Skeletal muscle satellite cell (primary cell): Measurements from ENCODE around the gene GOLGA6L10.
A peak's percentile ranks its signal among the peaks of the same experiment; 100 is the strongest.
"Not testable (repeated sequence)": the region's sequence is repeated elsewhere in the genome, so short reads cannot be mapped to it uniquely, and the experiment has no call there.

Source experiments
- H3K27me3 ChIP-seq: 2 replicates; pipeline ENCODE4 v1.7.0; 2013; ENCODE audit warnings: low read length; ENCODE audit not compliant: control insufficient read depth, insufficient read depth
- H3K36me3 ChIP-seq: 2 replicates; pipeline ENCODE4 v1.7.0; 2013; ENCODE audit warnings: mild to moderate bottlenecking, control low read depth, low read length; ENCODE audit not compliant: insufficient read depth
- H3K4me1 ChIP-seq: 2 replicates; pipeline ENCODE4 v1.7.0; 2013; ENCODE audit warnings: low read length; ENCODE audit not compliant: control insufficient read depth, insufficient read depth
- H3K4me2 ChIP-seq: 2 replicates; pipeline ENCODE4 v1.7.0; 2013; ENCODE audit warnings: mild to moderate bottlenecking, low read length
- H3K4me3 ChIP-seq: 2 replicates; pipeline ENCODE4 v1.7.0; 2013; ENCODE audit warnings: low read length
- H3K9ac ChIP-seq: 2 replicates; pipeline ENCODE4 v1.7.0; 2013; ENCODE audit warnings: mild to moderate bottlenecking, low read depth, low read length, moderate library complexity
- H3K9me3 ChIP-seq: replicated peaks from 2 replicates; pipeline ENCODE4 v1.7.0; 2013; ENCODE audit warnings: mild to moderate bottlenecking, control low read depth, low read length

GOLGA6L10 gene

GRCh38 chr15:82367790-82368189, 18.5 kb upstream of the GOLGA6L10 start:
- H3K4me2 ChIP-seq = not testable (repeated sequence)

DNA sequence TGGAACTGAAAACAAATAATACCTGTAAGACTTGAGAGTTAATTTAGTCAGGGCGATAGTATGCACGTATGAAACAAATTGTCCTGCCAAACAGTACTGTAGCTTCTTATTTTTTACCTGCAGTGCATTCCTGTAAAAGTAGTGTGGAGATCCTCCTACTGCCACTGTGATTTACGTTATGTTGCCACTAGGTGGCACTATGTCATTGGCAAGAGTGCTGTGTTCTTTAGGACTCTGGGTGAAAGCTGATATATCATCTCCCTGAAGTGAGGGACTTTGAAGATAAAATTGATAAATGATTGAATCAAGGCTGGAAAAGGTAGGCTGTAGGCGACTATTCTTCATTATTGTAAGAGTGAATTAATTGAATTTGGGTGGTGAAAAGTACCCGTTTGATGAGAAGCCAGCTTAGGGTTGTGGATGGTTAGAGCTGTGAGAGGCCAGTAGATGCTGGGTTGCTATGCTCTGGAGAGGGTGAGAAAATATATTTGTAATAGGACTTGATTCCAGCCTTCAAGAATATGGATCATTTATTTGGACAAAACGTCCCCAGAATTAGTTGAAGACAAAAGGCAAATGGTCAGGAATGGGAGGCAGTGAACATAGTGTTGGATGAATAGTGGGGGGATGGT, 16.5 kb upstream of the GOLGA6L10 start:
- not testable (repeated sequence) for H3K9me3 ChIP-seq, H3K27me3 ChIP-seq, H3K36me3 ChIP-seq, H3K4me3 ChIP-seq, H3K4me2 ChIP-seq, H3K9ac ChIP-seq, H3K4me1 ChIP-seq

More at GRCh38 chr15:82367790-82368189, 18.5 kb upstream of the GOLGA6L10 start:
- H3K27me3 ChIP-seq, H3K4me3 ChIP-seq, H3K9me3 ChIP-seq, H3K9ac ChIP-seq, H3K4me1 ChIP-seq, H3K36me3 ChIP-seq: not testable (repeated sequence)

DNA sequence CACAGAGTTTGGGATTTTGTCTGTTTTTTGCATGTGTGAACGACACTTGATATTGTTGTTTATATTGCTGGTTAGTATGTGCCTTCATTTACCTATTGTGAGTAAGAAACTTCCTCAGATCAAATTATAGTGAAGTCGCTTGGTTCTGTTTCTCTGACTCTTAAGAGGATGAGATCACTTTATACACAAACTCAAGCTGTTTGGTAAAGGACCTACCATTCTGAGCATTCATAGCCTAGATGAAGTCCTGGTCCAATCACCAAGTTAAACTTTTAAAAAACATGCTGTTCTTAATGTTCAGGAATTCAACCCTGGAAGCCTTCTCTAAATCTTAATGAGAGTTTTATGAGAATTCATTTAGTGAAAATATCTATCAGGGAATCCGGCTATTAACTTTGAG, 15.3 kb upstream of the GOLGA6L10 start:
- H3K36me3 ChIP-seq, H3K27me3 ChIP-seq, H3K9me3 ChIP-seq, H3K4me3 ChIP-seq, H3K4me2 ChIP-seq, H3K4me1 ChIP-seq, H3K9ac ChIP-seq: not testable (repeated sequence)

DNA sequence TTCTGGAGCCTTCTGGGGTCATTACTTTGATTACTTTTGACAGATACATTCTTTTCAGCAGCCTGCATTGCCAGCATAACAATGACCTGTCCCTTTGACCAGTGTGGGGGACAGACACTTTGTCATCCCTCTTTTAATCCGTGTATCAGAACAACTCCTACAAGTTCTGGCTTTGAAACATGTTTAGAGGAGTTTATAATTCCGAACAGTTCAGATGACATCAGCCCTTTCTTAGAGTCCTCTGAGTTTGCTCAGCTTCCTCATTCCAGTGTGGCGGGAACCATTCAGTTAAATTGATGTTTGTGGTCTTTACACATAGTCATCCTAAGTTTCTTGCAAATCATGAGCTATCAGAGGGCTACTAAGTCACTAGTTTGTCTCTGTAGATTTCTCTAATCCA, 13.5 kb upstream of the GOLGA6L10 start:
- not testable (repeated sequence) for H3K9ac ChIP-seq, H3K9me3 ChIP-seq, H3K27me3 ChIP-seq, H3K4me2 ChIP-seq, H3K4me1 ChIP-seq, H3K36me3 ChIP-seq, H3K4me3 ChIP-seq

DNA sequence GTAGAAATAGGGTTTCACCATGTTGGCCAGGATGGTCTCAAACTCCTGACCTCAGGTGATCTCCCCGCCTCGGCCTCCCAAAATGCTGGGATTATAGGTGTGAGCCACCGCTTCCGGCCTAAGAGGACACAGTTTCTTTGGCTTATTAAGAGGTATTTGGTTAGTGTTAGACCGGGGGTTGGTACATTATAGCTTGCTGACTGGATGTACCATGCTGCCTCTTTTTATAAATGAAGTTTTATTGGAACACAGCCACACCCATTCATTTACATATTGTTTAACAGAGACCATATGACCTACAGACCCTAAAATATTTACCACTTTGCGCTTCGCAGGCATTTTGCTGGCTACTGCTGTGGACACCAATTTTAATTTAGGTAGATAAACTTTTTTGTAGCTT, 11.3 kb upstream of the GOLGA6L10 start:
- H3K9ac ChIP-seq, H3K4me3 ChIP-seq, H3K4me2 ChIP-seq, H3K4me1 ChIP-seq, H3K9me3 ChIP-seq, H3K27me3 ChIP-seq, H3K36me3 ChIP-seq: not testable (repeated sequence)

- not testable (repeated sequence) for H3K4me2 ChIP-seq, H3K4me3 ChIP-seq, H3K9me3 ChIP-seq, H3K4me1 ChIP-seq, H3K9ac ChIP-seq, H3K27me3 ChIP-seq, H3K36me3 ChIP-seq
Observed at GRCh38 chr15:82355055-82355454, 5.8 kb upstream of the GOLGA6L10 start.

DNA sequence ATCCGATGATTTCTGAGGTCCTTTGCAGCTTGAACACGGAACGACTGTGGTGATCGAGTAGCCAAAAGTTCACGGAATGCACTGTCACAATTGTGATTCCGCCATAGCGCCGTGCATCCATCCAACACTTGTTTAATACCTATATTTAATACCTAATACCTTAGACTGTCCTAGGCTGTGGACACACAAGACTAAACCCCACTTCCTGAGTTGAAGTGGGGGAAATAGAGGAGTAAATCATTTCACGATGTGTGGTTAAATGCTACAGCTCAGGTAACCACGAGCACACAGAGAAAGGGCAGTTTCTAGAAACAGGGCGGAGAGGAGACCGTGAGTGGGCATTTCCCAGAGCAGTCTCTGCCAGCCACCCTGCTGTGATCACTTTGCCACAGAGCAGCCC, 5.3 kb upstream of the GOLGA6L10 start:
- H3K36me3 ChIP-seq, H3K4me1 ChIP-seq, H3K9me3 ChIP-seq, H3K9ac ChIP-seq, H3K27me3 ChIP-seq: not testable (repeated sequence)
- Histone ChIP-seq H3K4me2 (peak overlapping the region; percentile 73), H3K4me3 (peak overlapping the region; percentile 63)

DNA sequence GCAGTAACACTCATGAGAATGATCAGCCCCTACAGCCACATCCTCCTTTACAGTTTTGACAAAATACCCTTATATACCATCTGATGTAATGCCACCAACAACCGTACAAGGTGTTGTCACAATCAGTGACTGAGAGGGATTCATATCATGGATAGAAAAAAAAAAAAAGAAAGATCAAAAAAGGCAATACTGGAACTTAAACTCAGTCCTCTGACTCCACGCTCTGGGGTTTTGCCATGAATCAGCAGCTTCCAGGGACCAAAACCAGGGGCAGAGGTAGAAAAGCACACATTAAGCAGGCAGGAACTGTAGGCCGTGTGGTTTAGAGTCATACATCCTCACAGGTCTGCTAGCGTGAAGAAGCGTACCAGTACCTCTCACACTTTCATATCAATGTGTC, 1.6 kb downstream of the GOLGA6L10 start:
- not testable (repeated sequence) for H3K27me3 ChIP-seq, H3K36me3 ChIP-seq

GRCh38 chr15:82345176-82345575, 4.1 kb downstream of the GOLGA6L10 start:
- not testable (repeated sequence) for H3K4me3 ChIP-seq, H3K4me1 ChIP-seq, H3K9ac ChIP-seq, H3K36me3 ChIP-seq, H3K9me3 ChIP-seq, H3K27me3 ChIP-seq, H3K4me2 ChIP-seq

More for the DNA sequence above, 1.6 kb downstream of the GOLGA6L10 start:
- H3K4me2 ChIP-seq, H3K9me3 ChIP-seq, H3K4me3 ChIP-seq, H3K4me1 ChIP-seq, H3K9ac ChIP-seq: not testable (repeated sequence)

DNA sequence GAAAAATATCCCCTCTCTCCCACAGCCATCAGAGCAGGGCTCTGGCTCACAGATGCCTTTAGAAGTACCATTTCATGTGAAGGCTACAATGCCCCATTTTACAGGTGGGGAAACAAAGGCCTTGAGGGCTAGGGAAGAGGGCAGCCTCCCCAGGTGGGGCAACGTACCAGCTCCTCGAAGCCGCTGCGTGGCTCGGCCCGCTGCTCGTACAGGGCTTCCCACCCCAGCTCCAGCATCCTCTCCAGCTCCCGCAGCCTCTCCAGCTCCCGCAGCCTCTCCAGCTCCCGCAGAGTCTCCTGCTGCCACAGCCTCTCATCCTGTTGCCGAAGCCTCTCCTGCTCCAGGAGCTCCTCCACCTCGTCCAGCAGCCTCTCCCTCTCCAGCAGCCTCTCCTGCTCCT, 4.9 kb downstream of the GOLGA6L10 start:
- not testable (repeated sequence) for H3K4me1 ChIP-seq, H3K4me2 ChIP-seq, H3K36me3 ChIP-seq, H3K9ac ChIP-seq, H3K9me3 ChIP-seq, H3K27me3 ChIP-seq, H3K4me3 ChIP-seq

DNA sequence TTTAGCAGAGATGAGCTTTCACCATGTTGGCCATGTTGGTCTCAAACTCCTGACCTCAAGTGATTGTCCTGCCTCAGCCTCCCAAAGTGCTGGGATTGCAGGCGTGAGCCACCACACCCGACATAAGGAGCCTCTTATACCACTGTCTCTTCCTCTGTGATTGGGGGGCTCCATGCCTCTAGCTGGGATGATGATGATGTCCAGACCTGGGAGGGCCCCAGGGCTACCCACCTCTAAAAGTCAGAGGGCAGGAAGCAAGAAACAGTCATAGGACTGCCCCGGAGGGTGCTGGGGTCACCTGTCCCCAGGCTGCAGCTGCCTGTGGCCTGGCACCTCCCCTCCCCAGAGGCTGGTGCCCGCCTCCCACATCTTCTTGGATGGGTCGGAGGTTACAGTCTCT, 5.4 kb downstream of the GOLGA6L10 start:
- not testable (repeated sequence) for H3K4me3 ChIP-seq, H3K27me3 ChIP-seq, H3K4me2 ChIP-seq, H3K4me1 ChIP-seq, H3K9ac ChIP-seq, H3K9me3 ChIP-seq, H3K36me3 ChIP-seq

DNA sequence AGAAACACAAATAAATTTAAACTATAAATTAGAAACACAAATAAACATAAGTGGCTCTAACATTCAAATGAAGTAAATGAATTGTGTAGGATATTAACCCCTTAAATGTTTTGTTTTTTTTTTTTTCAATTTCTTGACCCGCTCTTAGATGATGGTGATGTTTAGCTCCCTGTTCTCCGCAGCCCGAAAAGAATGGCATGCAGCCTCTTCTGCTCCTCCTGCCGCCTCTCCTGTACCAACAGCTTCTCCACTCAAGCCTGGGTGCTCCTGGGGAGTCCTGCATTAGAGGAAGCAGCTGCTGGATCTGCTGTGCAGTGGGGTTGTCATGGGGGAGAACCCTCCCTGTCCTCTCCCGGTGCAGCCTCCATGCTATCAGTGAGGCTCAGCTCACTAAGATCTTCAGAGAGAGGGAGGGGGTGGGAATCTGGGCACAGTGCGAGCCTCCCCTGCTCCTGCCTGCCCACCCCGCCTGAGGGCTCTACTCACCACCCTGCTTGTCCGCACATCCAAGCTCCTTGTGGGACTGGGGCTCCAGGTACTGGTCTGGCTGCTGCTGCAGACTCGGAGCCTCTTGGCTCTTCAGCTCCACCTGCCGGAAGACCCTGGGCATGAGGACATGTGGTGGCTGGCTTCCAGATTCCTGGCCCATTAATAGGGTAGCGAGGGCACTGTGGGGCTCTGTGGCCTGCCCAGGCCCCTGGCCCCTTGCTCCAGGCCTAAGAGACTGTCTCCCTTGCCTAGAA, 6.5 kb downstream of the GOLGA6L10 start:
- not testable (repeated sequence) for H3K4me2 ChIP-seq, H3K4me3 ChIP-seq, H3K36me3 ChIP-seq, H3K4me1 ChIP-seq, H3K9me3 ChIP-seq, H3K27me3 ChIP-seq, H3K9ac ChIP-seq
